CD4-positive, alpha-beta T cell (primary cell): ENCODE measurements around the gene SLFN11. TPM values are rescaled to one million over a fixed set of nuclear protein-coding genes. Genes with fewer than 3 reads are reported as not detected.
"Not testable (repeated sequence)": the region's sequence is repeated elsewhere in the genome, so short reads cannot be mapped to it uniquely, and the experiment has no call there.

Experiments used
- ATAC-seq: fragments of 200-7000 bp; cut with Tn5 transposase; one replicate; pipeline ENCODE4 v1.10.0; 2022; ENCODE audit warnings: mild to moderate bottlenecking; ENCODE audit not compliant: poor library complexity
- CTCF ChIA-PET: fragments of 350-600 bp; sonication (Branson Sonifier 250); formaldehyde crosslinking; loops from one replicate; lab custom pipeline; 2021; ENCODE audit warnings: antibody characterized with exemption, inconsistent platforms; lab: Charles Lee
- POLR2A ChIA-PET: fragments of 350-600 bp; sonication (Branson Sonifier 250); formaldehyde crosslinking; loops from one replicate; lab custom pipeline; 2021; ENCODE audit warnings: antibody characterized with exemption, inconsistent platforms; lab: Charles Lee
- DNase-seq, 14 experiments: peaks; one replicate each; pipeline ENCODE4 v3.0.0-alpha.2; 2013 to 2020; ENCODE audit warnings: mixed read lengths in 2 of 14
- H3K27ac ChIP-seq, 2 donors: one replicate each; pipeline versions ENCODE4 v1.5.1 to v1.7.0; 2013; ENCODE audit warnings: low read length in 2 of 2, low read depth in 1 of 2, mild to moderate bottlenecking in 1 of 2
- H3K27me3 ChIP-seq, 2 experiments: 1 replicate in 1 of 2; 2 replicates in 1 of 2; pipeline versions ENCODE4 v1.6.1 to v1.7.0; 2013; ENCODE audit warnings: low read length in 2 of 2, control low read depth in 1 of 2, mild to moderate bottlenecking in 1 of 2, moderate library complexity in 1 of 2; ENCODE audit not compliant: insufficient read depth in 2 of 2, control insufficient read depth in 1 of 2
- H3K36me3 ChIP-seq: one replicate; pipeline ENCODE4 v1.6.1; 2013; ENCODE audit warnings: low read length, control low read depth; ENCODE audit not compliant: insufficient read depth
- H3K4me1 ChIP-seq: one replicate; pipeline ENCODE4 v1.6.1; 2013; ENCODE audit warnings: low read length, control low read depth; ENCODE audit not compliant: insufficient read depth
- H3K4me3 ChIP-seq: one replicate; pipeline ENCODE4 v1.5.1; 2013; ENCODE audit warnings: mild to moderate bottlenecking, low read length, moderate library complexity
- H3K9me3 ChIP-seq, 2 experiments: 1 replicate in 1 of 2; 2 replicates in 1 of 2; pipeline versions ENCODE4 v1.6.1 to v1.7.0; 2013; ENCODE audit warnings: low read length in 2 of 2, mild to moderate bottlenecking in 2 of 2, control low read depth in 1 of 2, moderate library complexity in 1 of 2; ENCODE audit not compliant: control insufficient read depth in 1 of 2, insufficient read depth in 1 of 2
- H3K27ac Mint-ChIP-seq: one replicate; pipeline ENCODE4 v1.8.0; 2020; ENCODE audit warnings: mixed read lengths
- H3K27me3 Mint-ChIP-seq: one replicate; pipeline ENCODE4 v1.8.0; 2021; ENCODE audit warnings: mixed read lengths
- H3K36me3 Mint-ChIP-seq: one replicate; pipeline ENCODE4 v1.8.0; 2021; ENCODE audit warnings: low read depth, mixed read lengths
- H3K4me1 Mint-ChIP-seq: one replicate; pipeline ENCODE4 v1.8.0; 2021; ENCODE audit warnings: low read depth, mixed read lengths
- H3K4me3 Mint-ChIP-seq: one replicate; pipeline ENCODE4 v1.8.0; 2020; ENCODE audit warnings: mild to moderate bottlenecking, mixed read lengths
- H3K9me3 Mint-ChIP-seq: one replicate; pipeline ENCODE4 v1.8.0; 2020; ENCODE audit warnings: mixed read lengths
- intact Hi-C, 2 experiments: fragments of 100-400 bp; cut with DNase I in 1 of 2; cut with micrococcal nuclease in 1 of 2; formaldehyde crosslinking; loops; one replicate each; pipeline versions ENCODE4 v1.15.1 to v1.9.0; 2023 to 2025; cut with DNase I, micrococcal nuclease
- total RNA-seq, 174 experiments: library from RNA in 2 of 174; stranded (reverse) in 2 of 174; gene quantifications; one replicate each; pipeline ENCODE4 v1.2.3 and lab custom pipeline; 2021 to 2026
- TF ChIP-seq, protein P1 (sequence below): fragments of 200-600 bp; IDR thresholded peaks from one replicate; pipeline ENCODE4 v1.8.0; 2022; ENCODE audit warnings: antibody characterized with exemption, mild to moderate bottlenecking

Gene SLFN11
- total RNA-seq, 2 experiments from 2014 or later, result 16.5 to 18.5 TPM

DNA sequence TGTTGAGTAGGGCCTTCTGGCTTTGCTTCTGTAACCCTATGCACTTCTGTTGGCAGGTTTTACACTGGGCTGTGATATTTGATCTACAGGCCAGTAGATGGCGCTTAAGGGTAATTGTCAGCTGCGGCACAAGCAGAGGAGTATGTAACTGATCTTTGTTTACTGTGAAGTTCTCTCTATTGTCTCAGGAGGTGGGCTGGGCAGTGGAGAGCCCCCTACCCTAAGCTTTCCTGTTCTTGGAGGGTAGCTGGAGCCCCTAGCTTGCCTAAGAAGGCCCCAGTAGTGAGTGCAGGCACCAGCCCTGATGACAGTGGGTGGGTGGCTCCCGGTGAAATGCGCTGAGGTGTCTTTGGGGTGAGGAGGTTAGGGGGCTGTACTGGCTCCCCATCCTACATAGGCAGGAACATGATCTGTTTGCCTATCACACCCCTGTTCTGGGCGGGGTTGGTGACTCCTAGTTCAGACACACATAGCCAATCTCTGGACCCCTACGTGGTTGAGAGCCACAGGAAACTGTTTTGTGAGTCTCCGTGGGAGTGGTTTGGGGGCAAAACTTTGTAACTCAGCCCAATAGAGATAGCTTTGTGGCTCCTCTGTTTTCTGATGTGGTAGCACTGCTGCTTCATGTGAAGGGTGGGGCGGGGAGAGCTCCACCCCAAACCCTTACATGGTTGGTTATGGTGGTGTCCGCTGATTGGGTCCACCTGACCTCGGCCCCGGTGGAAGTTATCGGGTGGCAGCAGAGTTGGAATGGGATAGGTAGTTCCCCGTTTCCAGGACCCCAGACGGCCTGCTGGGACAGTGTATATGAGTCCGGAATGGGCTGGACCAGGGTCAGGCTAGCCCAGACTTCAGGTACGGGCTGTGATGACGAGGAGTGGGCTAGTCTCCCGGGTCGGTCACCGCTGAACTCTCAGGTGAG lies 60.4 kb downstream of the SLFN11 start:
- H3K36me3 Mint-ChIP-seq, result no peaks in the 10 kb centered on the region
- no peaks in the 10 kb centered on the region for H3K27me3 Mint-ChIP-seq
- H3K4me1 Mint-ChIP-seq, result peaks cover 67% of the 10 kb centered on the region
- peak overlapping the region; percentile 69 to 70 for H3K27ac ChIP-seq
- no peaks in the 10 kb centered on the region for H3K36me3 ChIP-seq
- H3K27ac Mint-ChIP-seq, result peak overlapping the region; percentile 96
- H3K27me3 ChIP-seq, result no peaks in the 10 kb centered on the region
- peak overlapping the region; percentile 89 for H3K4me3 Mint-ChIP-seq
- DNase-seq (peak; percentile 67 to 97 (median 76)), ATAC-seq (peak; percentile 90)
- TF ChIP-seq, protein P1, sequence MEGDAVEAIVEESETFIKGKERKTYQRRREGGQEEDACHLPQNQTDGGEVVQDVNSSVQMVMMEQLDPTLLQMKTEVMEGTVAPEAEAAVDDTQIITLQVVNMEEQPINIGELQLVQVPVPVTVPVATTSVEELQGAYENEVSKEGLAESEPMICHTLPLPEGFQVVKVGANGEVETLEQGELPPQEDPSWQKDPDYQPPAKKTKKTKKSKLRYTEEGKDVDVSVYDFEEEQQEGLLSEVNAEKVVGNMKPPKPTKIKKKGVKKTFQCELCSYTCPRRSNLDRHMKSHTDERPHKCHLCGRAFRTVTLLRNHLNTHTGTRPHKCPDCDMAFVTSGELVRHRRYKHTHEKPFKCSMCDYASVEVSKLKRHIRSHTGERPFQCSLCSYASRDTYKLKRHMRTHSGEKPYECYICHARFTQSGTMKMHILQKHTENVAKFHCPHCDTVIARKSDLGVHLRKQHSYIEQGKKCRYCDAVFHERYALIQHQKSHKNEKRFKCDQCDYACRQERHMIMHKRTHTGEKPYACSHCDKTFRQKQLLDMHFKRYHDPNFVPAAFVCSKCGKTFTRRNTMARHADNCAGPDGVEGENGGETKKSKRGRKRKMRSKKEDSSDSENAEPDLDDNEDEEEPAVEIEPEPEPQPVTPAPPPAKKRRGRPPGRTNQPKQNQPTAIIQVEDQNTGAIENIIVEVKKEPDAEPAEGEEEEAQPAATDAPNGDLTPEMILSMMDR, result peak; percentile 78
- H3K4me3 ChIP-seq, result peak overlapping the region; percentile 77
- H3K9me3 Mint-ChIP-seq, result no peaks in the 10 kb centered on the region
- H3K9me3 ChIP-seq, result no peaks in the 10 kb centered on the region
- peaks cover 30% of the 10 kb centered on the region for H3K4me1 ChIP-seq
- ChIA-PET POLR2A (interaction anchor here (0.6 to 4.7 kb wide), 43 partner anchors 9 to 451 kb away, joined by 3 to 84 read pairs (median 4); partner anchors contain the start of genes AP2B1, PEX12, SLFN11 and SLFN12), CTCF (interaction anchor here (0.6 to 3.5 kb wide), 41 partner anchors 9 to 276 kb away, joined by 3 to 57 read pairs (median 4); partner anchors contain the start of gene PEX12)
- intact Hi-C loops, result loop anchor here (1.0 to 5.0 kb wide), 10 partner anchors 34 to 226 kb away; partner anchors contain the start of genes SLFN11 (in 1 of the 2) and SLFN12 (in 1 of the 2)

DNA sequence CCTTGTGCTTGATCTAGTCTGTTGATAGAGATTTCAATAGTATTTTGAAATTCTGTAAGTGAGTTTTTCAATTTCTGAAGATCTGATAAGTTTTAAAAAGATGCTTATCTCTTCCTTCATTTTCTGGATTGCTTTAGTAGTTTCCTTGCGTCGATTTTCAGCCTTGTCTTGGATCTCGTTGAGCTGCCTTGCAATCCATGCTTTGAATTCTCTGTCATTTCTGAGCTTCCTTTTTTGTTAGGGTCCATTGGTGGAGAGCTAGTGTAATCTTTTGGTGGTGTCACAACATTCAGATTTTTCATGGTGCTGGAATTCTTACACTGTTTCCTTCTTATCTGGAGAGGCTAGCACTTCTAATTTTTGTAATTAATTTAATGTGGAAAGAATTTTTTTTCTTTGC lies 61.1 kb downstream of the SLFN11 start:
- Histone ChIP-seq H3K4me1 (peaks cover 30% of the 10 kb centered on the region), H3K36me3 (no peaks in the 10 kb centered on the region), H3K27ac (peak overlapping the region in 1 of 2 donors; percentile 66), H3K9me3 (no peaks in the 10 kb centered on the region), H3K27me3 (no peaks in the 10 kb centered on the region), H3K4me3 (no peak overlapping the region)
- ATAC-seq (no peak), DNase-seq (no peak)
- H3K4me3 Mint-ChIP-seq, result peak overlapping the region; percentile 89
- no peaks in the 10 kb centered on the region for H3K36me3 Mint-ChIP-seq
- H3K9me3 Mint-ChIP-seq, result no peaks in the 10 kb centered on the region
- peak overlapping the region; percentile 96 for H3K27ac Mint-ChIP-seq
- intact Hi-C loops, result loop anchor here (1.0 to 5.0 kb wide), 6 partner anchors 34 to 221 kb away; partner anchors contain the start of gene SLFN12 (in 1 of the 2)
- H3K27me3 Mint-ChIP-seq, result no peaks in the 10 kb centered on the region
- H3K4me1 Mint-ChIP-seq, result peaks cover 63% of the 10 kb centered on the region
- POLR2A ChIA-PET, result interaction anchor here (0.7 to 4.7 kb wide), 26 partner anchors 8 to 274 kb away, joined by 3 to 84 read pairs (median 8); partner anchors contain the start of genes AP2B1, PEX12, SLFN11 and SLFN12
- CTCF ChIA-PET, result interaction anchor here (0.6 to 3.5 kb wide), 33 partner anchors 12 to 277 kb away, joined by 3 to 57 read pairs (median 5); partner anchors contain the start of genes PEX12 and SLFN5
- TF ChIP-seq, protein P1, result no peak

DNA sequence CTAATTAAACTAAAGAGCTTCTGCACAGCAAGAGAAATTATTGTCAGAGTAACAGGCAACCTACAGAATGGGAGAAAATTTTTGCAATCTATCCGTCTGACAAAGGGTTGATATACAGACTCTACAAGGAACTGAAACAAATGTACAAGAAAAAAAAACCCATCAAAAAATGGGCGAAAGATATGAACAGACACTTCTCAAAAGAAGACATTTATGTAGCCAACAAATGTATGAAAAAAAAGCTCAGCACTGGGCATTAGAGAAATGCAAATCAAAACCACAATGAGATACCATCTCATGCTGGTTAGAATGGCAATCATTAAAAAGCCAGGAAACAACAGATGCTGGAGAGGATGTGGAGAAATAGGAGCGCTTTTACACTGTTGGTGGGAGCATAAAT lies 64.1 kb downstream of the SLFN11 start:
- H3K27me3 ChIP-seq, H3K9me3 Mint-ChIP-seq, H3K27me3 Mint-ChIP-seq, H3K9me3 ChIP-seq, H3K36me3 Mint-ChIP-seq, intact Hi-C loops, H3K4me3 Mint-ChIP-seq, H3K4me3 ChIP-seq, H3K27ac Mint-ChIP-seq, H3K27ac ChIP-seq, DNase-seq, ATAC-seq, H3K36me3 ChIP-seq: not testable (repeated sequence)
- ChIA-PET CTCF (interaction anchor here (0.8 to 1.5 kb wide), 2 partner anchors 224 to 230 kb away, joined by 3 read pairs; no protein-coding TSS in a partner anchor), POLR2A (interaction anchor here (0.6 kb wide), 2 partner anchors 21 to 1407 kb away, joined by 3 read pairs; no protein-coding TSS in a partner anchor)
- H3K4me1 ChIP-seq, result peaks cover 21% of the 10 kb centered on the region
- H3K4me1 Mint-ChIP-seq, result peaks cover 40% of the 10 kb centered on the region

Other genes with a start within 250 kb of the SLFN11 start
- gene NLE1, start 231.3 kb downstream of the SLFN11 start, total RNA-seq, result 1 to 10 TPM; 8.9 to 9.5 TPM
- under 1 TPM; 0.11 to 0.20 TPM for gene UNC45B, start 225.8 kb downstream of the SLFN11 start, total RNA-seq
- gene SLC35G3, start 179.2 kb downstream of the SLFN11 start, total RNA-seq, result not detected
- 10 to 100 TPM; 28.5 to 32.7 TPM for gene SLFN5, start 130.5 kb downstream of the SLFN11 start, total RNA-seq
- gene SLFN12, start 58.9 kb upstream of the SLFN11 start, total RNA-seq, result 1 to 10 TPM; 1.3 to 2.4 TPM
- gene SLFN13, start 75.1 kb upstream of the SLFN11 start, total RNA-seq, result 1 to 10 TPM; 9.5 to 9.7 TPM
- 10 to 100 TPM; 23.4 to 24.3 TPM for gene SLFN12L, start 164.1 kb upstream of the SLFN11 start, total RNA-seq
- gene SLFN14, start 187.2 kb upstream of the SLFN11 start, total RNA-seq, result not detected
- 1 to 10 TPM; 3.0 to 3.2 TPM for gene PEX12, start 204.9 kb upstream of the SLFN11 start, total RNA-seq
- gene AP2B1, start 213.7 kb upstream of the SLFN11 start, total RNA-seq, result 10 to 100 TPM; 67.0 to 69.2 TPM